PC-9 (cell line): ENCODE measurements around the gene ZFHX3. TPM values are rescaled to one million over a fixed set of nuclear protein-coding genes. Genes with fewer than 3 reads are reported as not detected.
A peak's percentile ranks its signal among the peaks of the same experiment; 100 is the strongest.

ENCODE experiments used
- BruUV-seq: library from RNA; stranded (reverse); fragments of 400-500 nt; replicated peaks from 2 replicates; lab custom pipeline; 2021; lab: Mats Ljungman, UMichigan
- CTCF ChIA-PET: fragments of 300-600 bp; sonication (Branson Sonifier 250); formaldehyde crosslinking; loops from one replicate; lab custom pipeline; 2022; ENCODE audit warnings: antibody characterized with exemption; lab: Charles Lee
- POLR2A ChIA-PET: fragments of 300-600 bp; sonication (Branson Sonifier 250); formaldehyde crosslinking; loops from one replicate; lab custom pipeline; 2022; ENCODE audit warnings: antibody characterized with exemption; ENCODE audit not compliant: unreplicated experiment; lab: Charles Lee
- DNase-seq, 2 experiments: peaks; one replicate each; pipeline versions ENCODE4 v3.0.0 to v3.0.0-alpha.2; 2015 to 2022; ENCODE audit warnings: mixed read lengths in 1 of 2
- H2AFZ ChIP-seq: fragments of 200-600 bp; sonication (generic); 2 replicates; pipeline ENCODE4 v1.8.1; 2017; ENCODE audit warnings: antibody characterized with exemption
- H3F3A ChIP-seq: fragments of 200-600 bp; sonication (generic); 2 replicates; pipeline ENCODE4 v1.8.1; 2017; ENCODE audit warnings: antibody characterized with exemption, mild to moderate bottlenecking, low read depth; ENCODE audit not compliant: insufficient read depth
- H3K27ac ChIP-seq: fragments of 200-600 bp; sonication (generic); 2 replicates; pipeline ENCODE4 v1.6.1; 2016; ENCODE audit warnings: mixed run types
- H3K27me3 ChIP-seq: fragments of 200-600 bp; sonication (generic); 2 replicates; pipeline ENCODE4 v1.6.1; 2016; ENCODE audit warnings: low read depth, mixed run types; ENCODE audit not compliant: insufficient read depth
- H3K36me3 ChIP-seq: fragments of 200-600 bp; sonication (generic); 2 replicates; pipeline ENCODE4 v1.6.1; 2016; ENCODE audit warnings: low read depth, mixed run types
- H3K4me1 ChIP-seq: fragments of 200-600 bp; sonication (generic); replicated peaks from 2 replicates; pipeline ENCODE4 v1.6.1; 2016; ENCODE audit warnings: mixed run types; ENCODE audit not compliant: insufficient read depth
- H3K4me2 ChIP-seq: fragments of 200-600 bp; sonication (generic); 2 replicates; pipeline ENCODE4 v1.6.1; 2017; ENCODE audit warnings: mixed run types
- H3K4me3 ChIP-seq: fragments of 200-600 bp; sonication (generic); 2 replicates; pipeline ENCODE4 v1.6.1; 2016; ENCODE audit warnings: mixed run types
- H3K79me2 ChIP-seq: fragments of 200-600 bp; sonication (generic); 2 replicates; pipeline ENCODE4 v1.6.1; 2017; ENCODE audit warnings: low read depth, mixed run types
- H3K9me2 ChIP-seq: fragments of 200-600 bp; sonication (generic); 2 replicates; pipeline ENCODE4 v1.8.1; 2017; ENCODE audit warnings: mild to moderate bottlenecking; ENCODE audit not compliant: insufficient read depth
- H3K9me3 ChIP-seq: fragments of 200-600 bp; sonication (generic); 2 replicates; pipeline ENCODE4 v1.8.1; 2016; ENCODE audit warnings: low read depth; ENCODE audit not compliant: insufficient read depth
- H4K20me1 ChIP-seq: fragments of 200-600 bp; sonication (generic); 2 replicates; pipeline ENCODE4 v1.8.1; 2017; ENCODE audit not compliant: insufficient read depth
- CTCF ChIP-seq: fragments of 200-600 bp; sonication (generic); conservative IDR thresholded peaks from 2 replicates; pipeline ENCODE4 v1.6.1; 2017; ENCODE audit warnings: mixed run types, antibody characterized with exemption, mild to moderate bottlenecking, moderate library complexity
- EZH2 ChIP-seq: fragments of 200-600 bp; sonication (generic); IDR thresholded peaks from 2 replicates; pipeline ENCODE4 v1.8.0; 2017; ENCODE audit warnings: antibody characterized with exemption, low read depth
- intact Hi-C: fragments of 100-400 bp; cut with micrococcal nuclease; formaldehyde crosslinking; loops from one replicate; pipeline ENCODE4 v1.10.0; 2022; ENCODE audit not compliant: unreplicated experiment
- total RNA-seq: library from RNA; stranded (reverse); gene quantifications from 2 replicates; pipeline ENCODE4 v1.2.3, GENCODE V29; 2021

The ZFHX3 gene
- total RNA-seq, 1 experiment from 2014 or later = 23.1 TPM

- ChIA-PET CTCF (interaction anchor here (0.6 kb wide), 1 partner anchor 138 kb away, joined by 3 read pairs; no protein-coding TSS in a partner anchor), POLR2A (no interaction called here)
- no peak for DNase-seq
- Histone ChIP-seq H3K4me3 (no peak overlapping the region), H3K79me2 (peaks cover 16% of the 10 kb centered on the region; the same call in 1 of the 2 replicates), H3K27ac (peak overlapping the region; percentile 95), H3K27me3 (no peaks in the 10 kb centered on the region), H2AFZ (no peak overlapping the region), H3K36me3 (no peaks in the 10 kb centered on the region), H3K9me2 (no peaks in the 10 kb centered on the region), H3K4me2 (peak overlapping the region; percentile 64; the same call in 1 of the 2 replicates), H3K9me3 (no peaks in the 10 kb centered on the region), H3K4me1 (peaks cover 46% of the 10 kb centered on the region), H3F3A (peaks cover 45% of the 10 kb centered on the region), H4K20me1 (no peaks in the 10 kb centered on the region)
- no TSS peak for BruUV-seq
- TF ChIP-seq CTCF = no peak
- no peak for TF ChIP-seq EZH2
- intact Hi-C loops = no loop called here
Observed at GRCh38 chr16:72878301-72879269, 169.3 kb downstream of the ZFHX3 start.

- Histone ChIP-seq H2AFZ (no peak overlapping the region), H3F3A (peaks cover 50% of the 10 kb centered on the region), H4K20me1 (no peaks in the 10 kb centered on the region), H3K9me2 (no peaks in the 10 kb centered on the region), H3K4me3 (no peak overlapping the region), H3K4me1 (peaks cover 46% of the 10 kb centered on the region), H3K9me3 (no peaks in the 10 kb centered on the region), H3K4me2 (peak overlapping the region; percentile 64), H3K27ac (peak overlapping the region; percentile 95), H3K27me3 (no peaks in the 10 kb centered on the region), H3K36me3 (no peaks in the 10 kb centered on the region), H3K79me2 (peaks cover 16% of the 10 kb centered on the region; the same call in 1 of the 2 replicates)
- peak; percentile 68 to 95 for DNase-seq
- intact Hi-C loops = loop anchor here (1.0 to 2.0 kb wide), 6 partner anchors 29 to 177 kb away; no protein-coding TSS in a partner anchor
- POLR2A ChIA-PET = interaction anchor here (0.5 kb wide), 1 partner anchor 68 kb away, joined by 3 read pairs; no protein-coding TSS in a partner anchor
- CTCF ChIA-PET = no interaction called here
- TF ChIP-seq EZH2 (no peak), CTCF (no peak)
- no TSS peak for BruUV-seq
Observed at GRCh38 chr16:72877374-72878028, 170.4 kb downstream of the ZFHX3 start.

- no peak for DNase-seq
- Histone ChIP-seq H3K4me2 (peak overlapping the region; percentile 64), H3K4me1 (peaks cover 46% of the 10 kb centered on the region), H2AFZ (no peak overlapping the region), H3K4me3 (no peak overlapping the region), H3K27ac (peak overlapping the region; percentile 95), H3F3A (peaks cover 50% of the 10 kb centered on the region), H3K9me2 (no peaks in the 10 kb centered on the region), H4K20me1 (no peaks in the 10 kb centered on the region), H3K79me2 (peaks cover 16% of the 10 kb centered on the region; the same call in 1 of the 2 replicates), H3K27me3 (no peaks in the 10 kb centered on the region), H3K9me3 (no peaks in the 10 kb centered on the region), H3K36me3 (no peaks in the 10 kb centered on the region)
- ChIA-PET POLR2A (no interaction called here), CTCF (interaction anchor here (0.6 kb wide), 2 partner anchors 27 to 44 kb away, joined by 3 to 5 read pairs; no protein-coding TSS in a partner anchor)
- intact Hi-C loops = loop anchor here (1.0 to 2.0 kb wide), 6 partner anchors 29 to 177 kb away; no protein-coding TSS in a partner anchor
- BruUV-seq = TSS peak; percentile 62
- TF ChIP-seq CTCF = no peak
- no peak for TF ChIP-seq EZH2
Observed at GRCh38 chr16:72876981-72877373, 171.0 kb downstream of the ZFHX3 start.
